ENCODE measurements around the gene KCNE1. TPM values are rescaled to one million over a fixed set of nuclear protein-coding genes. Genes with fewer than 3 reads are reported as not detected.

Gene KCNE1
- total RNA-seq, 4 donors from 2014 or later: 2.2 to 10.2 (median 2.9) TPM

Small RNA genes lying within 50 kb of the gene (small RNA-seq; reads per million reads assigned to genes)
- gene RF00614: not detected

Other genes starting within 250 kb of the KCNE1 start
- 1 to 10 TPM in 1 of 4 donors, under 1 TPM in 2, not detected in 1; 0.44 to 1.5 (median 0.59) TPM for gene KCNE2, start 148.2 kb downstream of the KCNE1 start, total RNA-seq
- gene SMIM11, start 136.7 kb downstream of the KCNE1 start, total RNA-seq: 10 to 100 TPM in 2 of 4 donors, 1 to 10 TPM in 2; 9.0 to 38.5 (median 12.4) TPM
- not detected for gene SMIM34, start 88.3 kb downstream of the KCNE1 start, total RNA-seq
- 10 to 100 TPM; 51.8 to 71.2 (median 66.7) TPM for gene RCAN1, start 102.9 kb upstream of the KCNE1 start, total RNA-seq
- 10 to 100 TPM in 1 of 4 donors, 1 to 10 TPM in 3; 3.3 to 11.6 (median 7.0) TPM for gene CLIC6, start 156.8 kb upstream of the KCNE1 start, total RNA-seq

Measured in tibial nerve (tissue), 4 donors.